WTC11 (cell line): Measurements from ENCODE around the gene SPC24. TPM values are rescaled to one million over a fixed set of nuclear protein-coding genes. Genes with fewer than 3 reads are reported as not detected.

Source experiments
- ATAC-seq: fragments of 200-7000 bp; cut with Tn5 transposase; 2 replicates; pipeline ENCODE4 v1.10.0; 2021; ENCODE audit warnings: mild to moderate bottlenecking, moderate library complexity
- CTCF ChIA-PET: fragments of 300-600 bp; sonication (Branson Sonifier 250); formaldehyde crosslinking; loops from one replicate; lab custom pipeline; 2021; ENCODE audit warnings: antibody characterized with exemption; lab: Charles Lee
- POLR2A ChIA-PET: fragments of 350-600 bp; sonication (Branson Sonifier 250); formaldehyde crosslinking; loops from one replicate; lab custom pipeline; 2021; ENCODE audit warnings: antibody characterized with exemption; lab: Charles Lee
- DNase-seq: peaks from one replicate; pipeline ENCODE4 v3.0.0; 2021; ENCODE audit warnings: low spot score
- H3K27ac Mint-ChIP-seq: 2 replicates; pipeline ENCODE4 v1.8.0; 2021; ENCODE audit warnings: mixed read lengths
- H3K27me3 Mint-ChIP-seq: 2 replicates; pipeline ENCODE4 v1.8.0; 2021; ENCODE audit warnings: low read depth, mild to moderate bottlenecking, moderate library complexity, mixed read lengths
- H3K36me3 Mint-ChIP-seq: 2 replicates; pipeline ENCODE4 v1.8.0; 2021; ENCODE audit warnings: mixed read lengths
- H3K4me1 Mint-ChIP-seq: 2 replicates; pipeline ENCODE4 v1.8.0; 2022; ENCODE audit warnings: mixed read lengths
- H3K4me3 Mint-ChIP-seq: 2 replicates; pipeline ENCODE4 v1.8.0; 2021; ENCODE audit warnings: mild to moderate bottlenecking, moderate library complexity, mixed read lengths
- H3K9me3 Mint-ChIP-seq: 2 replicates; pipeline ENCODE4 v1.8.0; 2021; ENCODE audit warnings: mixed read lengths
- AFF4 ChIP-seq: sonication (generic); formaldehyde crosslinking; IDR thresholded peaks from 2 replicates; pipeline ENCODE4 v1.8.1; 2023; ENCODE audit warnings: mild to moderate bottlenecking, missing genetic modification reagents, borderline replicate concordance
- ARID4B ChIP-seq: sonication (generic); formaldehyde crosslinking; IDR thresholded peaks from 2 replicates; pipeline ENCODE4 v1.8.0; 2023; ENCODE audit warnings: missing genetic modification reagents, mild to moderate bottlenecking, borderline replicate concordance
- CBFB ChIP-seq: sonication (generic); formaldehyde crosslinking; IDR thresholded peaks from 2 replicates; pipeline ENCODE4 v1.8.1; 2022; ENCODE audit warnings: mild to moderate bottlenecking, low read depth, missing genetic modification reagents
- ELF4 ChIP-seq: sonication (generic); formaldehyde crosslinking; IDR thresholded peaks from 2 replicates; pipeline ENCODE4 v1.8.1; 2022; ENCODE audit warnings: low read depth, mild to moderate bottlenecking, moderate library complexity, missing genetic modification reagents
- FOXK1 ChIP-seq: sonication (generic); formaldehyde crosslinking; IDR thresholded peaks from 2 replicates; pipeline ENCODE4 v1.8.0; 2022; ENCODE audit warnings: mild to moderate bottlenecking, moderate library complexity, missing genetic modification reagents
- FOXP1 ChIP-seq: sonication (generic); formaldehyde crosslinking; IDR thresholded peaks from 2 replicates; pipeline ENCODE4 v1.8.0; 2022; ENCODE audit warnings: missing genetic modification reagents, mild to moderate bottlenecking, moderate library complexity, borderline replicate concordance
- GTF2I ChIP-seq: fragments of 250-450 bp; sonication (Bioruptor Pico); conservative IDR thresholded peaks from 2 replicates; pipeline ENCODE4 v1.4.0; 2021; ENCODE audit warnings: mild to moderate bottlenecking
- NR2C2 ChIP-seq: sonication (generic); formaldehyde crosslinking; IDR thresholded peaks from 2 replicates; pipeline ENCODE4 v1.8.0; 2022; ENCODE audit warnings: mild to moderate bottlenecking, missing genetic modification reagents
- OVOL2 ChIP-seq: fragments of 250-450 bp; sonication (Bioruptor Pico); IDR thresholded peaks from 2 replicates; pipeline ENCODE4 v1.9.0; 2021; ENCODE audit warnings: mild to moderate bottlenecking, borderline replicate concordance
- PRDM15 ChIP-seq: sonication (generic); formaldehyde crosslinking; IDR thresholded peaks from 2 replicates; pipeline ENCODE4 v1.8.0; 2022; ENCODE audit warnings: missing genetic modification reagents
- PREB ChIP-seq: sonication (generic); formaldehyde crosslinking; IDR thresholded peaks from 2 replicates; pipeline ENCODE4 v1.8.1; 2022; ENCODE audit warnings: mild to moderate bottlenecking, missing genetic modification reagents, moderate library complexity, borderline replicate concordance
- PRRX2 ChIP-seq: fragments of 250-450 bp; sonication (Bioruptor Pico); IDR thresholded peaks from 2 replicates; pipeline ENCODE4 v1.8.0; 2021; ENCODE audit warnings: mild to moderate bottlenecking
- SMAD3 ChIP-seq: sonication (generic); formaldehyde crosslinking; IDR thresholded peaks from 2 replicates; pipeline ENCODE4 v1.8.0; 2022; ENCODE audit warnings: missing genetic modification reagents, mild to moderate bottlenecking, borderline replicate concordance
- SP1 ChIP-seq: sonication (generic); formaldehyde crosslinking; conservative IDR thresholded peaks from 2 replicates; pipeline ENCODE4 v1.8.1; 2022; ENCODE audit warnings: missing genetic modification reagents
- STAT6 ChIP-seq: sonication (generic); formaldehyde crosslinking; conservative IDR thresholded peaks from 2 replicates; pipeline ENCODE4 v1.8.1; 2023; ENCODE audit warnings: mild to moderate bottlenecking, low read depth, missing genetic modification reagents, moderate library complexity
- TCF7 ChIP-seq: sonication (generic); formaldehyde crosslinking; IDR thresholded peaks from 2 replicates; pipeline ENCODE4 v1.8.0; 2022; ENCODE audit warnings: mild to moderate bottlenecking, low read depth, missing genetic modification reagents, moderate library complexity
- ZNF263 ChIP-seq: sonication (generic); formaldehyde crosslinking; IDR thresholded peaks from 2 replicates; pipeline ENCODE4 v1.8.1; 2022; ENCODE audit warnings: low read depth, mild to moderate bottlenecking, moderate library complexity, missing genetic modification reagents
- total RNA-seq: library from RNA; stranded (reverse); gene quantifications from 3 replicates; pipeline ENCODE4 v1.2.3, GENCODE V29; 2021

Gene SPC24
- total RNA-seq, 1 experiment from 2014 or later, result 62.2 TPM

GRCh38 chr19:11100049-11100448 lies 55.5 kb downstream of the SPC24 start:
- H3K36me3 Mint-ChIP-seq, result peaks cover 77% of the 10 kb centered on the region
- TF ChIP-seq GTF2I (CRISPR knock-in tag), result no peak
- no peak for TF ChIP-seq NR2C2
- no peak for TF ChIP-seq SP1 (CRISPR knock-in tag)
- TF ChIP-seq ZNF263 (CRISPR knock-in tag), result no peak
- TF ChIP-seq PRRX2 (CRISPR knock-in tag), result no peak
- no peak for TF ChIP-seq ELF4 (CRISPR knock-in tag)
- no peak overlapping the region for H3K4me3 Mint-ChIP-seq
- no peak for ATAC-seq
- POLR2A ChIA-PET, result interaction anchor here (0.6 kb wide), 1 partner anchor 88 kb away, joined by 3 read pairs; no protein-coding TSS in a partner anchor
- H3K4me1 Mint-ChIP-seq, result peaks cover 13% of the 10 kb centered on the region
- no peak for DNase-seq
- CTCF ChIA-PET, result interaction anchor here (0.5 to 0.9 kb wide), 3 partner anchors 53 to 264 kb away, joined by 3 to 4 read pairs (median 3); partner anchors contain the start of gene TMED1
- no peaks in the 10 kb centered on the region for H3K9me3 Mint-ChIP-seq
- H3K27me3 Mint-ChIP-seq, result no peaks in the 10 kb centered on the region
- peak overlapping the region; percentile 92 for H3K27ac Mint-ChIP-seq

- H3K36me3 Mint-ChIP-seq, result peaks cover 76% of the 10 kb centered on the region
- peak overlapping the region; percentile 50 for H3K27ac Mint-ChIP-seq
- no peaks in the 10 kb centered on the region for H3K9me3 Mint-ChIP-seq
- H3K4me3 Mint-ChIP-seq, result no peak overlapping the region
- POLR2A ChIA-PET, result no interaction called here
- H3K4me1 Mint-ChIP-seq, result peaks cover 21% of the 10 kb centered on the region
- CTCF ChIA-PET, result no interaction called here
- no peak for ATAC-seq
- H3K27me3 Mint-ChIP-seq, result no peaks in the 10 kb centered on the region
- DNase-seq, result no peak
- TF ChIP-seq TCF7 (CRISPR knock-in tag) (no peak), ARID4B (CRISPR knock-in tag) (no peak), AFF4 (CRISPR knock-in tag) (no peak), PREB (no peak), FOXK1 (CRISPR knock-in tag) (no peak), NR2C2 (no peak), SMAD3 (CRISPR knock-in tag) (no peak), CBFB (CRISPR knock-in tag) (no peak), PRRX2 (CRISPR knock-in tag) (no peak), FOXP1 (CRISPR knock-in tag) (no peak), STAT6 (no peak), OVOL2 (CRISPR knock-in tag) (no peak), PRDM15 (CRISPR knock-in tag) (no peak)
These were observed 56.7 kb downstream of the SPC24 start for GRCh38 chr19:11098861-11099260.
